Activated CD4-positive, alpha-beta T cell treated with anti-CD3 and anti-CD28 coated beads, Interleukin-2, amount 50 U/mL, for 4 hours (primary cell): ENCODE measurements around the gene HMCN2.

Source experiments
- DNase-seq, 2 experiments: peaks; one replicate each; pipeline ENCODE4 v3.0.0-alpha.2; 2020

The HMCN2 gene

DNA sequence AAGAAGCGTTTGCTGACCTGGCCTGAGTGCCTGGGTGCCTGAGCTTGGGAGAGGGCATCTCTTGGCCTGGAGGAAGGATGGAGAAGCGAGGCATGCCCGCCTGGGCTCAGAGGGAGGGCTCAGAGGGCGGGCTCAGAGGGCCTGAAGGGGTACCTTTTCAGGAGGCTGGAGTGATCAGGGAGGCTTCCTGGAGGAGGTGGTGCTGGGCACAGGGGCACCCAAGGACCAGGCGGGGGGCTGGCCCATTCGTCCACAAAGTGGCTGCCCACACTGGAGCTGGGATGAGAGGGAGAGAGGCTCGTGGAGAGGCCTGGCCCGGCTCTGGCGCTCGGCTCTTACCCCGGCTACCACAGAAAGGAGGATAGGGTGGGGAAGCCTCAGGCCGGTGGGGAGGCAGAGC lies 212.0 kb downstream of the HMCN2 start:
- no peak for DNase-seq

DNA sequence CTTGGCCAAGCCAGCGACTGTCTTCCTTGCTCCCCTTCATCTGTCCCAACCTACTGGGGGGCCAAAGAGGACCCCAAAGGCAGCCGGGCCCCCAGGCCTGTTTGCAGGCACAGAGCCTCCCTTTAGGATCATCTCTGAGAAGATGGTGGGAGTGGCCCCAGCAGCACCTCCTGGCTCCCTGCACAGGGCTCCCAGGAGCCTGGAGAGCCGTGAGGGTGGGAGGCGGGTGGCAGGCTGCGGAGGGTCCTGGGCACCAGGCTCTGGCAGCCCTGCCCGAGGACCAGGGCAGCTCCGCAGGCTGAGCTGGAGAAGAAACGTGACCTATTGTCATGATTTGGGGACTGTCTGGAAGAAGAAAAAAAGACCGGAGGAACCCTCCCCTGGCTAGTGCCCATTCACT lies 212.6 kb downstream of the HMCN2 start:
- no peak for DNase-seq

DNA sequence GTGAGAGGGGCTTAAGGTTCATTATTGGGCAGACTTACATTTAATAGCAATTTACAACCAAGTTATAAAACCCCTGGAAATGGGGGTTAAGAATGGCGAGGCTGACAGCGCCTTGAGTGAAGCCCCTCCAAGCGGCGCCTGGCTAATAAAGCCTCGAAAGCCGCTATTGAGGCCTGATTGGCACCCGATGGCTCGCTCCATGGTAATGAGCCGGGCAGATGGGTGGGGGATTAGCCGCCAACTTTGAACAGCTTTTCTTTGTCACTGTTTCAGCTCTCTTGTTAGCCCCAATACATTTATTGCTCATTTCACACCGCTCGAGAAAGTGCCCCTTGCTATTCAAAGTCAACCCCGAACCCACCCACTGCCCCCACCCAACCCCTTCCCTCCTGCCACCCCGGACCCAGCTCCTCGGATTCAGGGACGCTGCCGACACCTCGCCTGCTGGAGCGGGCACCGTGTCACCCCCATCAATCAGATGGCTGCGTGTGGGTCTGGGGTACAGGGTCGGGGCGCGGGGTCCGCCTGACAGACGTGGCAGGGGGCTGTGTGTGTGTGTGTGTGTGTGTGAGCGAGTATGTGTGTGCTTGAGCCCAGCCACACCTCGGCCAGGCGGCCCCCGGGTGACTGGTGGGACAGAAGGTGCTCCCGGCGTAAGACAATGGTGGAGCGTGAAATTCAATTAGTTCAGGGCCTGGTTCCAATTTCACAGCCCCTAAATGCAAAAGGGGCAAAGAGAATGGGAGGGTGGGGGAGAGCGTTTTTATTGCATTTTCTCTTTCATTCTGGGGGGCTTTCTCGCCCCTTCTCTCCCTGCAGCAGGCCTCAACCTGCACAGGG lies 213.4 kb downstream of the HMCN2 start:
- no peak for DNase-seq

DNA sequence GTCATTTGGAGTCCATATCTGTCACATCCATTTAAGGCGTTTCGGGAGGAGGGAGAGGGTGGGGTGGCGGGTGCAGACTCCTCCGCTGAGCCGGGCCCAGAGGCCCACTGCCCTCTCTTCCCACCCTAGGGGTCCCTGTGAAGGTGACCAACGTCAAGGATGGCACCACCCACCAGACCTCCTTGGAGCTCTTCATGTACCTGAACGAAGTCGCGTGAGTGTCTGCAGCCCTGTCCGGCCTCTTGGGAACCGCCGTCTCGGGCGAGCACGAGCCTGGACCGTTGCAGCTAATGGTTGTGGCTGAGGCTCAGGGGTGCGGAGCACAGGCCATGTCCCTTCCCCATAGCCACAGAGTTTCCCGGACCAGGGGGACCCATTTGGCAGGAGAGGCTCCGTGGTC lies 214.0 kb downstream of the HMCN2 start:
- no peak for DNase-seq

DNA sequence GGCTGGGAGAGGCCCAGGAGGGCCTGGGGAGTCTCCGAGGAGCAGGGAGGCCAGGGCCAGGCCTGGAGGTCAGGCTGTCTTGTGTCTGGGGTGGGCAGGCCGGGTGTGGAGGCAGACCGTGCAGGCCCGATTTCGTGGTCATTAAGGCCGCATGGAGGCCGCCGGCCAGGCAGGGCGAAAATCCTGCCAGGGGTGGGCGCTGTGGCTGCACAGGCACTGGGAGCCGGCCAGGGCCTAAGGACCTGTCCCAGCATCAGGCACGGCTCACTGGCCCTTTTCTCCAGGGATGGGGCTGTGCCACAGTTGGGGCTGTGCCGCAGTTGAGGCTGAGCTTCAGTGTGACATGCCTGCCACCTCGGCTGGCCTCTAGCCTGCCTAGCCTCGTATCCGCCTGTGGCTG lies 215.1 kb downstream of the HMCN2 start:
- DNase-seq, result no peak

DNA sequence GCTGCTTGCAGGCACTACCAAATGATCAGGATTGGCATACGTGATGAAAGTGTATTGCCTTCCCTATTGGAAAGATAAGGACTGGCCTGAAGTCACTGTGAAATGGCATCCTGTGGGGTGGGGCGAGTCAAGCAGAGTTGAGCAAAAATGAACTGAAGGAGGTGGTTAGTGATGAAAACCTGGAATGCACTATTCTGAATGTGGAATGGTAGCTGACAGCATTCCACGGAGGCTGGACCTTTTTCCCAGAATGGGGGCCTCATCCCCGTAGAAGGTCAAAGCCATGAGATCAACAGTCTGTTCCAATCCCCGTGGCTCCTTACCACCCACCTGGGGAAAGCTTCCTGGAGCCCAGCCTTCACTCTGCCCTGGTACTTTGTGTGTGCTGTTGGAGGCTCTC lies 216.9 kb downstream of the HMCN2 start:
- DNase-seq, result no peak

DNA sequence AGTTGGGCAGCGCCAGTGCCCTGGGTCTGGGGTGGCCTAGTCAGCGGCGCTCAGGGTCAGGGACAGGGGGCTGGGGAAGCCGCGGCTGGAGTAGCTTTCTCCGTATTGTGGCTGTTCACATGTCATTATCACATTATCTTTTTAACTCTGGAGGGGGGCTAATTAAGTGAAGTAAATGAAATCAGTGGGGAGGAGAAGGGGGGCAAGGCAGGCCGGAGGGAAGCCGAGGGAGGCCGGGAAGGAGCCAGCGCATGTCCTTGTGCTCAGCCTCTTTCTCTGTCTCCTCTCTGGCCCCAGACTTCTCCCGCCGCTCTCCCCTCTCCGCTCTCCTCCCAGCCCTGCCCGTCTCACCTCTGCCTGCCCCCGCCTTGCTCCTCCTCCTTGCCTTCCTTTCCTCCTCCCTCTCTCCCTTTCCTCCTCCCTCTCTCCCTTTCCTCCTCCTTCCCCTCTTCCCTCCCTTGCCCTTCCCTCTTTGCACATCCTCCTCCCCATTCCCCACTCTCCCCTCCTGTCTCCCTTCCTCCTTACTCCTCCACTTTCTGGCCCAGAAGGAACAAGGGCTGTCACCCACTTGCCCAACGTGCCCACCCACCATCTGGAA lies 217.9 kb downstream of the HMCN2 start:
- no peak for DNase-seq
